H9 (cell line): Measurements from ENCODE around the gene MRPL28. TPM values are rescaled to one million over a fixed set of nuclear protein-coding genes. Genes with fewer than 3 reads are reported as not detected.

Experiments used
- DNase-seq: peaks from one replicate; pipeline ENCODE4 v3.0.0-alpha.2; 2017
- H2AFZ ChIP-seq: one replicate; pipeline ENCODE4 v1.6.1; 2013; ENCODE audit warnings: mild to moderate bottlenecking, low read length, control low read depth, moderate library complexity
- H2AK5ac ChIP-seq: 2 replicates; pipeline ENCODE4 v1.6.1; 2013; ENCODE audit warnings: low read length, control low read depth, mixed read lengths; ENCODE audit not compliant: insufficient read length
- H2BK120ac ChIP-seq: one replicate; pipeline ENCODE4 v1.6.1; 2013; ENCODE audit warnings: low read depth, mild to moderate bottlenecking, low read length, control low read depth, inconsistent platforms; ENCODE audit not compliant: poor library complexity, severe bottlenecking
- H2BK12ac ChIP-seq: 2 replicates; pipeline ENCODE4 v1.6.1; 2013; ENCODE audit warnings: low read length, control low read depth, mixed read lengths, low read depth; ENCODE audit not compliant: insufficient read length
- H2BK15ac ChIP-seq: 2 replicates; pipeline ENCODE4 v1.6.1; 2013; ENCODE audit warnings: low read depth, low read length, control low read depth
- H2BK20ac ChIP-seq: one replicate; pipeline ENCODE4 v1.6.1; 2013; ENCODE audit warnings: low read depth, mild to moderate bottlenecking, low read length, control low read depth, inconsistent platforms; ENCODE audit not compliant: poor library complexity, severe bottlenecking
- H2BK5ac ChIP-seq: 2 replicates; pipeline ENCODE4 v1.6.1; 2013; ENCODE audit warnings: low read length, control low read depth, mixed read lengths; ENCODE audit not compliant: insufficient read length
- H3K14ac ChIP-seq: 2 replicates; pipeline ENCODE4 v1.6.1; 2013; ENCODE audit warnings: low read length, control low read depth; ENCODE audit not compliant: insufficient read depth
- H3K18ac ChIP-seq: 2 replicates; pipeline ENCODE4 v1.6.1; 2013; ENCODE audit warnings: low read depth, mild to moderate bottlenecking, mixed read lengths, low read length, control low read depth; ENCODE audit not compliant: insufficient read length
- H3K23ac ChIP-seq: 2 replicates; pipeline ENCODE4 v1.6.1; 2013; ENCODE audit warnings: low read length, control low read depth, mixed read lengths, low read depth; ENCODE audit not compliant: insufficient read length
- H3K23me2 ChIP-seq: 2 replicates; pipeline ENCODE4 v1.6.1; 2013; ENCODE audit warnings: low read depth, mild to moderate bottlenecking, mixed read lengths, low read length, control low read depth; ENCODE audit not compliant: insufficient read length, poor library complexity, severe bottlenecking
- H3K27ac ChIP-seq: 2 replicates; pipeline ENCODE4 v1.5.1; 2013; ENCODE audit warnings: low read length, control low read depth, mixed read lengths, low read depth; ENCODE audit not compliant: insufficient read length
- H3K27me3 ChIP-seq: 2 replicates; pipeline ENCODE4 v1.6.1; 2013; ENCODE audit warnings: low read length, control low read depth, inconsistent platforms; ENCODE audit not compliant: insufficient read depth
- H3K4ac ChIP-seq: 2 replicates; pipeline ENCODE4 v1.6.1; 2013; ENCODE audit warnings: low read depth, mild to moderate bottlenecking, control low read depth, inconsistent platforms, low read length, moderate library complexity
- H3K4me1 ChIP-seq: 2 replicates; pipeline ENCODE4 v1.6.1; 2013; ENCODE audit warnings: low read length, control low read depth, inconsistent platforms; ENCODE audit not compliant: insufficient read depth
- H3K4me2 ChIP-seq: 2 replicates; pipeline ENCODE4 v1.6.1; 2013; ENCODE audit warnings: low read length, control low read depth, mixed read lengths; ENCODE audit not compliant: insufficient read length, insufficient read depth
- H3K56ac ChIP-seq: 2 replicates; pipeline ENCODE4 v1.6.1; 2013; ENCODE audit warnings: low read depth, mild to moderate bottlenecking, mixed read lengths, low read length, control low read depth; ENCODE audit not compliant: insufficient read length
- H3K79me1 ChIP-seq: 2 replicates; pipeline ENCODE4 v1.6.1; 2013; ENCODE audit warnings: low read depth, mild to moderate bottlenecking, moderate library complexity, low read length, control low read depth, inconsistent platforms; ENCODE audit not compliant: insufficient read depth, poor library complexity, severe bottlenecking
- H3K79me2 ChIP-seq: 2 replicates; pipeline ENCODE4 v1.6.1; 2013; ENCODE audit warnings: low read length, control low read depth, inconsistent platforms; ENCODE audit not compliant: insufficient read depth
- H3K9ac ChIP-seq: 2 replicates; pipeline ENCODE4 v1.6.1; 2013; ENCODE audit warnings: low read length, control low read depth, mixed read lengths; ENCODE audit not compliant: insufficient read length; ENCODE audit errors: extremely low read depth
- H3K9me3 ChIP-seq: one replicate; pipeline ENCODE4 v1.6.1; 2013; ENCODE audit warnings: low read depth, low read length, inconsistent platforms; ENCODE audit not compliant: control insufficient read depth
- H3T11ph ChIP-seq: one replicate; pipeline ENCODE4 v1.6.1; 2013; ENCODE audit warnings: mild to moderate bottlenecking, low read length, control low read depth, inconsistent platforms
- H4K20me1 ChIP-seq: one replicate; pipeline ENCODE4 v1.6.1; 2013; ENCODE audit not compliant: control insufficient read depth, insufficient read length, insufficient read depth
- H4K5ac ChIP-seq: 2 replicates; pipeline ENCODE4 v1.6.1; 2013; ENCODE audit warnings: low read depth, mild to moderate bottlenecking, mixed read lengths, low read length, control low read depth; ENCODE audit not compliant: insufficient read length
- H4K8ac ChIP-seq: replicated peaks from 2 replicates; pipeline ENCODE4 v1.6.1; 2013; ENCODE audit warnings: low read length, control low read depth, mixed read lengths, low read depth; ENCODE audit not compliant: insufficient read length
- H4K91ac ChIP-seq: 2 replicates; pipeline ENCODE4 v1.6.1; 2013; ENCODE audit warnings: low read depth, mild to moderate bottlenecking, moderate library complexity, mixed read lengths, low read length, control low read depth; ENCODE audit not compliant: insufficient read length
- H3K27ac Mint-ChIP-seq, 3 experiments: 2 replicates in 2 of 3; 3 replicates in 1 of 3; pipeline ENCODE4 v1.8.0; 2020 to 2021; ENCODE audit warnings: mixed read lengths in 3 of 3, mild to moderate bottlenecking in 1 of 3, moderate library complexity in 1 of 3
- H3K27me3 Mint-ChIP-seq: 2 replicates; pipeline ENCODE4 v1.8.0; 2021; ENCODE audit warnings: low read depth, mild to moderate bottlenecking, moderate library complexity, mixed read lengths
- H3K36me3 Mint-ChIP-seq, 3 experiments: 2 replicates in 2 of 3; 3 replicates in 1 of 3; pipeline ENCODE4 v1.8.0; 2020 to 2021; ENCODE audit warnings: low read depth in 3 of 3, mixed read lengths in 3 of 3; ENCODE audit not compliant: insufficient read depth in 1 of 3
- H3K4me1 Mint-ChIP-seq, 2 experiments: 2 replicates each; pipeline ENCODE4 v1.8.0; 2020; ENCODE audit warnings: mixed read lengths in 2 of 2
- H3K4me3 Mint-ChIP-seq, 2 experiments: 2 replicates in 1 of 2; 3 replicates in 1 of 2; pipeline ENCODE4 v1.8.0; 2020 to 2021; ENCODE audit warnings: mild to moderate bottlenecking in 2 of 2, mixed read lengths in 2 of 2, moderate library complexity in 1 of 2
- H3K9me3 Mint-ChIP-seq, 2 experiments: 2 replicates in 1 of 2; 3 replicates in 1 of 2; pipeline ENCODE4 v1.8.0; 2020; ENCODE audit warnings: mild to moderate bottlenecking in 2 of 2, mixed read lengths in 2 of 2, moderate library complexity in 1 of 2
- CTCF ChIP-seq: fragments of 200-600 bp; sonication (generic); conservative IDR thresholded peaks from 3 replicates; pipeline ENCODE4 v1.8.0; 2021; ENCODE audit warnings: antibody characterized with exemption, mild to moderate bottlenecking
- WGBS: extraction: QIAGEN DNeasy Blood & Tissue Kit; methylation state at CpG from one replicate; pipeline ENCODE4 v1.1.7; 2013; ENCODE audit warnings: missing lambda C conversion rate, low lambda C conversion rate, mixed read lengths; ENCODE audit not compliant: insufficient read length; ENCODE audit errors: extremely low coverage; 5-methylcytosine and 5-hydroxymethylcytosine counted together
- total RNA-seq: library from RNA; stranded (reverse); gene quantifications from 2 replicates; pipeline ENCODE4 v1.2.1, GENCODE V29; 2021

The MRPL28 gene
- total RNA-seq, 1 experiment from 2014 or later = 154 TPM

GRCh38 chr16:386641-387156 lies 16.4 kb upstream of the MRPL28 start:
- H2BK20ac ChIP-seq = no peak overlapping the region
- H2BK5ac ChIP-seq = no peak overlapping the region
- H4K5ac ChIP-seq = no peak overlapping the region
- no CpG with 5 or more reads among the region's 19 CpGs for WGBS
- no peaks in the 10 kb centered on the region for H4K20me1 ChIP-seq
- H3T11ph ChIP-seq = no peak overlapping the region
- no peak overlapping the region for H4K91ac ChIP-seq
- no peak overlapping the region for H3K27ac ChIP-seq
- no peak overlapping the region for H3K4ac ChIP-seq
- peak; percentile 32; the same call in 2 of the 3 replicates for TF ChIP-seq CTCF
- no peak overlapping the region for H2BK15ac ChIP-seq
- no peak overlapping the region for H3K4me2 ChIP-seq
- no peaks in the 10 kb centered on the region for H3K9me3 ChIP-seq
- Mint-ChIP-seq H3K36me3 (peaks cover 0 to 5% (median 0%) of the 10 kb centered on the region in 3 experiments; a peak in 3 of 7 replicates), H3K9me3 (no peaks in the 10 kb centered on the region; a peak in 1 of 5 replicates), H3K27me3 (peaks cover 3% of the 10 kb centered on the region; the same call in 1 of the 2 replicates), H3K4me1 (peaks cover 44 to 48% of the 10 kb centered on the region in 2 experiments), H3K27ac (peak overlapping the region in 1 of 3 experiments; percentile 85; a peak in 2 of 7 replicates), H3K4me3 (no peak overlapping the region)
- H2AK5ac ChIP-seq = no peak overlapping the region
- H3K18ac ChIP-seq = no peak overlapping the region
- H2BK120ac ChIP-seq = no peak overlapping the region
- H2AFZ ChIP-seq = no peak overlapping the region
- H3K79me1 ChIP-seq = no peaks in the 10 kb centered on the region
- H3K79me2 ChIP-seq = no peaks in the 10 kb centered on the region
- H4K8ac ChIP-seq = no peak overlapping the region
- no peaks in the 10 kb centered on the region for H3K27me3 ChIP-seq
- H3K56ac ChIP-seq = no peak overlapping the region
- H3K23me2 ChIP-seq = peaks cover 4% of the 10 kb centered on the region
- no peaks in the 10 kb centered on the region; the same call in 1 of the 2 replicates for H3K4me1 ChIP-seq
- no peak overlapping the region for H3K9ac ChIP-seq
- H3K23ac ChIP-seq = no peak overlapping the region
- DNase-seq = no peak
- no peak overlapping the region for H2BK12ac ChIP-seq
- no peak overlapping the region for H3K14ac ChIP-seq
